HAP-1 (cell line): ENCODE results near the gene DRD1.

Experiments used
- DNase-seq, 2 experiments: peaks; one replicate each; pipeline ENCODE4 v3.0.0-alpha.2; 2016 to 2020; ENCODE audit warnings: low spot score in 2 of 2
- H3K27me3 ChIP-seq: fragments of 250-450 bp; sonication (Bioruptor Pico); 2 replicates; pipeline ENCODE4 v1.5.1; 2020; ENCODE audit warnings: low read depth, mild to moderate bottlenecking, moderate library complexity
- H3K36me3 ChIP-seq: fragments of 250-450 bp; sonication (Bioruptor Pico); replicated peaks from 2 replicates; pipeline ENCODE4 v1.5.1; 2020; ENCODE audit warnings: mild to moderate bottlenecking
- H3K4me1 ChIP-seq: fragments of 250-450 bp; sonication (Bioruptor Pico); 2 replicates; pipeline ENCODE4 v1.5.1; 2020; ENCODE audit warnings: mild to moderate bottlenecking
- H3K4me3 ChIP-seq: fragments of 250-450 bp; sonication (Bioruptor Pico); 2 replicates; pipeline ENCODE4 v1.5.1; 2020; ENCODE audit warnings: mild to moderate bottlenecking, moderate library complexity
- H3K9me3 ChIP-seq: fragments of 250-450 bp; sonication (Bioruptor Pico); 2 replicates; pipeline ENCODE4 v1.5.1; 2020; ENCODE audit warnings: mild to moderate bottlenecking, moderate library complexity
- in situ Hi-C: fragments of 300-500 bp; cut with MboI; formaldehyde crosslinking; loops from 3 replicates; pipeline ENCODE4 v1.14.3; 2020; ENCODE audit warnings: low sequenced_read_pairs, inconsistent platforms, mixed read lengths

DRD1 gene

GRCh38 chr5:175444060-175444904, at the start of gene DRD1:
DRD1 (minus strand) TSS chr5:175444182; CDS start chr5:175443099, 1,083 bp downstream.
- Histone ChIP-seq H3K27me3 (peaks cover 62% of the 10 kb centered on the region), H3K4me1 (no peaks in the 10 kb centered on the region), H3K36me3 (no peaks in the 10 kb centered on the region), H3K4me3 (no peak within 1 kb of the TSS), H3K9me3 (no peaks in the 10 kb centered on the region)
- peak in 1 of 2 experiments; percentile 53 for DNase-seq
- in situ Hi-C loops: loop anchor here (10.0 kb wide), 1 partner anchor 489 kb away; no protein-coding TSS in a partner anchor

- DNase-seq: no peak
- H3K4me1 ChIP-seq: no peaks in the 10 kb centered on the region
- H3K4me3 ChIP-seq: no peak overlapping the region
- in situ Hi-C loops: no loop called here
- H3K27me3 ChIP-seq: no peaks in the 10 kb centered on the region
- peaks cover 74% of the 10 kb centered on the region for H3K36me3 ChIP-seq
- H3K9me3 ChIP-seq: no peaks in the 10 kb centered on the region
Measured at GRCh38 chr5:175493726-175494125, 49.7 kb upstream of the DRD1 start.

- Histone ChIP-seq H3K36me3 (peaks cover 74% of the 10 kb centered on the region), H3K4me1 (no peaks in the 10 kb centered on the region)
Measured at GRCh38 chr5:175493260-175493659, 49.3 kb upstream of the DRD1 start.

GRCh38 chr5:175491223-175491622, 47.2 kb upstream of the DRD1 start:
- H3K36me3 ChIP-seq: peaks cover 71% of the 10 kb centered on the region
- H3K9me3 ChIP-seq: no peaks in the 10 kb centered on the region
- in situ Hi-C loops: no loop called here
- no peak overlapping the region for H3K4me3 ChIP-seq
- no peaks in the 10 kb centered on the region for H3K4me1 ChIP-seq
- no peaks in the 10 kb centered on the region for H3K27me3 ChIP-seq
- DNase-seq: no peak

More at GRCh38 chr5:175493260-175493659, 49.3 kb upstream of the DRD1 start:
- H3K27me3 ChIP-seq: no peaks in the 10 kb centered on the region
- in situ Hi-C loops: no loop called here
- H3K4me3 ChIP-seq: no peak overlapping the region
- no peaks in the 10 kb centered on the region for H3K9me3 ChIP-seq
- DNase-seq: no peak

GRCh38 chr5:175489693-175490443, 45.9 kb upstream of the DRD1 start:
- Histone ChIP-seq H3K9me3 (no peaks in the 10 kb centered on the region), H3K4me1 (no peaks in the 10 kb centered on the region), H3K27me3 (no peaks in the 10 kb centered on the region), H3K36me3 (peaks cover 78% of the 10 kb centered on the region), H3K4me3 (no peak overlapping the region)
- no peak for DNase-seq
- in situ Hi-C loops: no loop called here

GRCh38 chr5:175487514-175488222, 43.7 kb upstream of the DRD1 start:
- Histone ChIP-seq H3K4me3 (no peak overlapping the region), H3K27me3 (no peaks in the 10 kb centered on the region), H3K4me1 (no peaks in the 10 kb centered on the region), H3K36me3 (peaks cover 69% of the 10 kb centered on the region), H3K9me3 (no peaks in the 10 kb centered on the region)
- in situ Hi-C loops: no loop called here
- DNase-seq: no peak

GRCh38 chr5:175485631-175486030, 41.6 kb upstream of the DRD1 start:
- Histone ChIP-seq H3K4me3 (no peak overlapping the region), H3K27me3 (no peaks in the 10 kb centered on the region), H3K9me3 (no peaks in the 10 kb centered on the region), H3K36me3 (peaks cover 71% of the 10 kb centered on the region), H3K4me1 (no peaks in the 10 kb centered on the region; the same call in 1 of the 2 replicates)
- no peak for DNase-seq
- in situ Hi-C loops: no loop called here

GRCh38 chr5:175484829-175485228, 40.8 kb upstream of the DRD1 start:
- in situ Hi-C loops: no loop called here
- Histone ChIP-seq H3K27me3 (no peaks in the 10 kb centered on the region), H3K4me1 (peaks cover 4% of the 10 kb centered on the region), H3K9me3 (no peaks in the 10 kb centered on the region), H3K4me3 (no peak overlapping the region), H3K36me3 (peaks cover 73% of the 10 kb centered on the region)
- no peak for DNase-seq

GRCh38 chr5:175484322-175484721, 40.3 kb upstream of the DRD1 start:
- peaks cover 68% of the 10 kb centered on the region for H3K36me3 ChIP-seq
- H3K4me1 ChIP-seq: peaks cover 6% of the 10 kb centered on the region
- no peaks in the 10 kb centered on the region for H3K27me3 ChIP-seq
- in situ Hi-C loops: no loop called here
- H3K9me3 ChIP-seq: no peaks in the 10 kb centered on the region
- no peak for DNase-seq
- H3K4me3 ChIP-seq: no peak overlapping the region

GRCh38 chr5:175483337-175483736, 39.4 kb upstream of the DRD1 start:
- Histone ChIP-seq H3K4me3 (no peak overlapping the region), H3K36me3 (peaks cover 68% of the 10 kb centered on the region), H3K4me1 (peaks cover 6% of the 10 kb centered on the region), H3K9me3 (no peaks in the 10 kb centered on the region), H3K27me3 (no peaks in the 10 kb centered on the region)
- in situ Hi-C loops: no loop called here
- no peak for DNase-seq

GRCh38 chr5:175479125-175479881, 35.3 kb upstream of the DRD1 start:
- peaks cover 9% of the 10 kb centered on the region for H3K4me1 ChIP-seq
- H3K4me3 ChIP-seq: peak overlapping the region; percentile 78
- in situ Hi-C loops: no loop called here
- DNase-seq: peak in 1 of 2 experiments; percentile 19
- peaks cover 4% of the 10 kb centered on the region for H3K27me3 ChIP-seq
- H3K9me3 ChIP-seq: no peaks in the 10 kb centered on the region
- H3K36me3 ChIP-seq: peaks cover 43% of the 10 kb centered on the region

- Histone ChIP-seq H3K27me3 (peaks cover 4% of the 10 kb centered on the region), H3K9me3 (no peaks in the 10 kb centered on the region), H3K4me1 (peaks cover 9% of the 10 kb centered on the region), H3K4me3 (peak within 1 kb of the TSS; percentile 78), H3K36me3 (peaks cover 37% of the 10 kb centered on the region)
- peak; percentile 71 to 85 for DNase-seq
- in situ Hi-C loops: no loop called here
Measured at GRCh38 chr5:175478384-175479124, 34.6 kb upstream of the DRD1 start, which contains the start of gene SFXN1. SFXN1 (plus strand) TSS chr5:175478560; CDS start chr5:175492104, 13,544 bp downstream.
